NCI-H748 treated with DMSO at 0.1 percent for 48 hours (cell line): ENCODE measurements around the gene FUT9.

Experiments used
- DNase-seq: peaks from one replicate; lab custom pipeline; 2025; lab: John Stamatoyannopoulos, UW

Gene FUT9

DNA sequence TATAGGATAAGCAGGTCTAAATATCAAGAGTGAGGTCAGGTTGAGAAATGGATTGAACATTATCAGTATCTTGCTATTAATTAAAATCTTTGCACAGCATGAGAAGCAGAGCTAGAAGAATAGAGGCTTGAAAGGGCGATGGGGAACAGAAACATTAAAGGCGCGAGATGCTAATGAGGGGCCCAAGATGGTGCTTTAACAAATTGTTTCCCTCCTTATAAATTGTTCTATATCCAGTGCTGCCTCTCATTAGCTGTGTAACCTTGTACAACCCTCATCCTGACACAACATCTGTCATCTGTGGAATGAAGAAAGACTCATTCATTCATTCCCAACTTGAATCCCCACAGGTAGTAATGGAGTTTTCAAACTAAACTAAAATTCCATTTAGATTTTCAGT is 57.8 kb downstream of the FUT9 start:
- DNase-seq, result no peak

DNA sequence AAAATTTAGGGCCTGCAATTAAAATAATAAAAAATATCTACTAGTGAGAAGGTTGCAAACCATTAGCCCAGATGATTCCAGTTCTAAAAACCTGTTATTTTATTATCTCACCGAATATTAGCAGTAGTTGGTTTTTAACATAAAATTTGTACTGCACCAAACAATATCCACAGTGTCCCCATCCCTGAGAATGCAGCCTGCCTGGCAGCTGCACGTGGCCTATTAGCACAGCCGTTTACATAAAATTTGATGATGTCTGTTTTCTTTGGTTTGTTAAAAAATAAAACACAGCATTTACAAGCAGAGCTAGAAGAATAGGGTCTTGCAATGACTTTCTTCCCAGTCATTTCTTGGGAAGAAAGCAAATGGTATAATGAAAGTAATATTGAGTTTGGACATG is 58.2 kb downstream of the FUT9 start:
- DNase-seq, result no peak

DNA sequence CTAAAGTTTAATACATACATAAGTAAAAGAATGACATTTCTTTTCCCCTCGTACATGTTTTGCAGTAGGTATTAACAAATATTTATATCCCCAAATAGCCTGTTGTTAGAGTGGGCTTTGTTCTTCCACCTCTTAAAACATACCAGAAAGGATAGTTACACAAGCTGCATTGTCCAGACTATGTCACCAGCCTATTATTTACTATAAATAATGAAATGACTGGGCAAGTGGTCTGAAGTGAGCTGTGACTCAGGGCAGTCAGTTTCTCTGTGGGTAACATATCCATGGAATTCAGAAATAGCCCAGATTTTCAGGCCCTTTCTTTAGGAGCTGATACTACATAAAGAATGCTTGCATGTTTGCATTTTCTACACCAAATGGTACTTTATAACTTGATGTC is 60.1 kb downstream of the FUT9 start:
- DNase-seq, result peak; percentile 12

DNA sequence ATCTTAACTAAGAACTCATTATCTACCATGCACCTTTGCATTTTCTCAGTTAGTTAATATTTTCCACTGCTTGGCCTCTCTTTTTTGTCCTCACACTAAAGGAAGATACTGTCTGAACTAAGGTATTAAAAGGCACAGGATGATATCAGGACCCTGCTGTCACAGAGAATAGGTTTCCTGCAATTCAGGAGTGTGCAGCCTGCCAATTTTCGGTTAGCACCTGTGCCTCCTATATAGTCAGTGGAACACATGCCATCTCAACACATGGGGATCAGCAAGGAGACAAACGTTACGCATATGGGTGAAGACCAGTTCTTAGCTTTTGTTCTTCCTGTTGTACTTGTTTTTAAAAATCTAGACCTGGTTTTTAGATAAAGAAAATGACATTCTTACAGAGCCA is 71.0 kb downstream of the FUT9 start:
- no peak for DNase-seq

DNA sequence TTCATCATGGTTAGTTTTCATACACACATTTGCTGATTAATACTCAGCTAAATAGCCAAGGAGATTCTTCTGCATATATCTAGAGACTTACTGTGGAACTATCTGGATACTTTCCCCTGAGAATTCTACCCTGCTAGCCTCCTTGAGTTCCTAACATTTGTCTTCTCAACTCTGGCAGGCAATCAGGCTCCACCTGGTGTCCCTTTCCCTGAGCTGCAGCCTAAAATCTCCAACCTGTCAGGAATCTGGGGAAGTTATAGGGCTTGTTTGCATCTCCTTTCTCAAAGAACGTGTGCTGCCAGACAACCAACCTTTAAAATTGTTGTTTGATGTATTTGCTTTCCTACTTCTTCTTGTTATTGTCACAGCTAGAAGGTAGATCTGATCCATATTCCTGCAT is 73.4 kb downstream of the FUT9 start:
- peak; percentile 8 for DNase-seq

DNA sequence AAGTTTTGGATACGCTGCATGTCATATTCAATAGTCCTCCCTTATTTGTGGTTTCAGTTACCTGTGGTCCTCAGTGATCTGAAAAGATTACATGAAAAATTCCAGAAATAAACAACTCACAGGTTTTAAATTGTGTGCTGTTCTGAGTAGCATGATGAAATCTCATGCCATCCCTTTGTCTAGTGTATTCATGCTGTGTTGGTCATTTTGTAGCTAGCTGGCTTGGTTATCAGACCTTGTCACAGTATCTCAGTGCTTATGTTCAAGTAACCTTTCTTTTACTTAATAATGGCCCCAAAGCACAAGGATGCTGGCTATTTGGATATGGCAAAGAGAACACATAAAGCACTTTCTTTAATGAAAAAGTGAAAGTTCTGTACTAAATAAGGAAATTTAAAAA is 78.3 kb downstream of the FUT9 start:
- DNase-seq, result no peak

DNA sequence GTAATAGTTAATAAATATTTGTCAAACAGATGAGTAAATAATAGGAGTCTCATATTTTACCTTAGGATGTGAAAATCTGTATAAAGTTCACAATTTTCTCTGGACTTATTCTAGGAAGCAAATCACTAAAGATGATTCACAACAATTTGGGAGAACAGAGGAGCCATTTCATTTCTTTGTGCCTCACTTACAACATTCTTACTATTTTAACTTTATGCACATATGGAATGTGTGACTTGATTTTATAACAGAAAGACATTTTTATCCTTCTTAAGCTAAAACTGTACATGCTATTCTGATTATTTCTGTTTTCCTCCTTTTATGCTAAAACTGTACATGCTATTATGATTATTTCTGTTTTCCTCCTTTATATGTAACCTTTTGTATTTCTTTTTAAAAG is 83.3 kb downstream of the FUT9 start:
- no peak for DNase-seq

DNA sequence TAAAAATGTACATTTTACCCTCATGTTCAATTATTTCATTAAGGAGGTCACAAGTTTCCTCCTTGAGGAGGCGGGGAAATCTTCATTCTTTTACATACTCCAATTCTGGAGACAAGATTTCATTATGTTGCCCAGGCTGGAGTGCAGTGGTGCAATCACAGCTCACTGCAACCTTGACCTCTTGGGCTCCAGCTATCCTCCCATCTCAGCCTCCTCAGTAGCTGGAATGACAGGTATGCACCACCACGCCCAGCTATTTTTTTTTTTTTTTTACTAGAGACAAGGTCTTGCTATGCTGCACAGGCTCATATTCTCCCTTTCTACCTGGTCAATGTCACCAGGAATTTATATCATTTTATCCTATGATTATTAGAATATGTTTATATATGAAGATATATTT is 85.8 kb downstream of the FUT9 start:
- DNase-seq, result no peak

DNA sequence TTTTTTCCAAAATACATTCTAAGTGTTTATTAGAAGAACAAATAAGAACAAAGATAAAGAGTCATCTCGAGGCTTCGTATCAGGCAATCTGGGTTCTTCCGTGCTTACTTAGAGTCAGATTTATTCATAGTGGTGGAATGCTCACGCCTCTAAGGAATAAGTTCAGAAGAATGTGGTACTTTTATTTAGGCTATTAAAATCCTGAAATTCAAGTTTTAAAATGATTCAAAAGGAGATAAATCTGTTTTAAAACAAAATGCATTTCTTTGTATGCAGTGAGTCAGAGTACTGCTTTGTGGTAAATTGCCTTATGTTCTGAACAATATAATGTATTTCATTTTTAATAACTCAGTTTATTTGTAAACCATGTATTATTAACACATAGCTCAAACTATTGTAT is 89.1 kb downstream of the FUT9 start:
- DNase-seq, result no peak

DNA sequence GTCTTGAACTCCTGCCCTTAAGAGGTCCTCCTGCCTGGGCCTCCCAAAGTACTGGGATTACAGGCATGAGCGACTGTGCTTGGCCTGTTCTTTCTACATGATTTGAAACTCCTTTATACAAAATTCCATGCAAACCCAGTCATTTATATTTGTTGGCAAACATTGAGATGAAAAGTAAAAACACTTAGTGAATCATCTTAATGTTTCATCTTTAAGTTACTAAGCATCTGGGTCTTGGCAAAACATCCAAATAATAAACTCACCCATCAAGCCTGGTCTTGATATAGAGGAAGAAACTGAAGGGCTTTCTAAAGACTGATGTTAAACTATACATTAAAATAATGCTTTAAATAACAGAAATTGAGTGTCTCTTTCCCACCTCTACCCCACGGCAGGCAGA is 95.1 kb downstream of the FUT9 start:
- no peak for DNase-seq

DNA sequence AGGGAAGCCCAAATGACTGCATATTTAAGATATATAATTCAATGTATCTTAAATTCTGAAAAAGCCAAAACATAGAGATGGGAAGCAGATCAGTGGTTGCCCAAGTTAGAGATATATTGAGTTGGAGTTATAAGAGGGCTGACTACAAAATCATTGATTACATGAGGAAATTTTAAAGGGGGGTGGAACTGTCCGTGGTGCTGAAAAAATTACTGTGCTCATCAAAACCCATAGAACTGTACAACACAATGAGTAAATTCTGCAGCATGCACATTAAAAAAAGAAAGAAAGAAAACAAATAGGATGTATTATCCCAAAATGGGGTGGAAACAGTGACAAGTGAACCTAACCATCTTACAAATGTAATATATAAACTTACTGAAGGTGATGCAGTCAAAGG is 100.9 kb downstream of the FUT9 start:
- DNase-seq, result no peak

DNA sequence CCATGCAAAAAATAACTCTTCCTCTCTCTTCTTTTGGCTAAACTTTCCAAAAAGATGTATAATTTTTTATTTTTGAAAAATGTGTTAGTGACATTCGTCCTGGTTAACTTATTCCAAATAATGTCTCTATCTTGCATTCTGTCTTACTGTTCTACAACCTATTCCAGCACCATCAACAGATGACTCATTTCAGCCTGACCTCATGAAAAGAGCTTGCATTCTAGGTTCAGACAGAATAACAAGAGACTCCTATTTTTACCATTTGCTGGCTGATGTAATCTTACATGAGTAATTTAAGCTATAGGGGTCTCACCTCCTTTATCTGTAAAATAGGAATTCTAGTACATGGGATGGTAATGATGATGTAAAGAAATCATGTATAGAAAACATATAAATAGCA is 109.0 kb downstream of the FUT9 start:
- DNase-seq, result no peak

DNA sequence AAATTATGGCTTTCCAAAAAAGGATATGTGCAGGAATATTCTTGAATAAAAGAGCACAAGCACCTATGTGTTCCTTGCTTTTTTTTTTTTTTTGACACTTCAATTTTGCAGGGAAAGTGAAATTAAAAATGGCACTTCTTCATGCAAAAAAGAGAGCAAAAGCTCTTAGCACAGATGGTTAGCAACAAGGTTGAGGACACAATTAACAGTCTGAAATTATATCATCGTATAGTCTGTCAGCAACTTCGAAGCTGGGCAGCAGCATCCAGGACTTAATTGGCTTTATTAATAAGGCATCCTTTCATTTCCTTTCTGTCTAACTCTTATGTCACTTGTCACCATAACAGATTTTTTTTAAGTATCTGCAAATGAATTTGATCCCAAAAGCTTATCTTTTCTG is 122.6 kb downstream of the FUT9 start:
- no peak for DNase-seq

DNA sequence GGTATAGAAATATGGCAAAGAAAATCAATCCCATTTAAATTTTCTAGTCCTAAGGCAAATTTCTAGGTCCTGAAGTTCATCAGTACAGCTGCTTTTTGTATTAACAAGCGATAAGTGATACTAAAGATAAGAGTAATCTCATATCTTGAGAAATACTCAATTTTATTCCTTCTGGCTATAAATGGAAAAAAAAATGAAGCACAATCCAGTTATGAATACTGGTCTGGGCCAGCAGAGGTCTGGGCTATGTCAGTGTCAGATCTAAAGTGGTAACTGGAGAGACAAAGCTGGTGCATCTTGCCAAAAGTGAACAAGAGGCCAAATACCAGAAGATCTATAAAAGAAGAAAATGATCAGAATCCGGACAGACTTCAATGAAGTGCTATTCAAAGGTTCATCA is 126.4 kb downstream of the FUT9 start:
- no peak for DNase-seq

DNA sequence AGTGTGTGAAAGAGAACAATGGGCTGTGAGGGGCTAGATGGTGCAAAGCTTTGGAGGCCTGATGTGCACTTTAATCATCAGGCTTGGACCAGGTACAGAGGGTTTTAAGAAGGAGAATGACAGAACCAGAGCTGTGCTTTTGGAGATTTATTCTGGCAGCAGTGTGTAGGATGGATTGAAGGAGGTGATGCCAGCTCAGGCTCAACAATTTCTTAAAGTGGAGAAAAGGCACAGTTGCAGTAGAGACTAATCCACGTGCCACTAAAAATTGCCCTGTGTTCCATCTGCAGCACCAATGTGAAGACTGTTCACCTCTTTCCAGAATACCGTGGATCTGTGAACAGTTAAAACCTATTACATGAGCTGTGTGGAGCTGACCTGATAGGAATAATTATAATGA is 134.7 kb downstream of the FUT9 start:
- DNase-seq, result no peak

DNA sequence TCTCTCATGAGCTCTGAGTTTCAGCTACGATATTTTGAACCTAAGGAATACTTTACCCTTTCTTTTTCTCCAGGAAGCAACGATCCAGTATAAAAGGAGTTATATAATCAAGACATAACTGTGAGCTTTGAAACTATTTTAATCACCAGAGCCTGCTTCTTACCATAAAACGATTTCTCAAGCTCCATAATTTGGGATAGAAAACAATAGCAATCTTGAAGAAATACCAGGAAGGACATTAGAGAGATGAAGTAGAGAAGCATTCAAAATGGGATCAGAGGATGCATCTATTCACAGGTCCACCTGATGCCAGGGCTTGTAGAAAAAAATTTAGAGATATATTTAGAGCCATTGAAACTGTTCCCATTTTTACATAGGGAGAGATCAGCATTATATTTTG is 135.9 kb downstream of the FUT9 start:
- no peak for DNase-seq

DNA sequence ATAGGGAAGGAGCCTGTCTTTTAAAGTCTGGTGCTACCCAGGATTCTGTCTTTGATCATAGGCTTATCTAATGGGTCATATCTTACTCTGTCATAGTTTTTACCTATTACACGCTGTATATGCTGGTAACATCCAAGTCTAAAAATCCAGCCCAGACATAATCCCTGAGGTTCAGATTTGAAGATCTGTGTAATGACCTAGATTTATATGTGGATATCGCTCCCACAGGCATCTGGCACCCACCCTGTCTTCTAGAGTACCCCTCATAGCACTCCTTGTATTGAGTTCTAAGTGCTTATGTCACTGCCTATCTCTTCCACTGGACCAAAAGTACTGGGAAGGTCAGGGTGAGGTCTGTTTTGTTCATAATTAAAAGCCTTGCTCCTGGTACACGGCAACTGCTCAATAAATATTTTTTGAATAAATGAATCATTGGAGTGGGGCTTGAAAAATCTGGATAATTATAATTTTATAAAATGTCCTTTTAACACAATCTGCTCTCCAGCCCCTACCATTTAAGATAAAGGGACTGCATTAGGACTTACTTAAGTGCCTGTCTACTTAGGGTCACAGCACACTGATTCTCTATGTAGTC is 136.4 kb downstream of the FUT9 start:
- no peak for DNase-seq

DNA sequence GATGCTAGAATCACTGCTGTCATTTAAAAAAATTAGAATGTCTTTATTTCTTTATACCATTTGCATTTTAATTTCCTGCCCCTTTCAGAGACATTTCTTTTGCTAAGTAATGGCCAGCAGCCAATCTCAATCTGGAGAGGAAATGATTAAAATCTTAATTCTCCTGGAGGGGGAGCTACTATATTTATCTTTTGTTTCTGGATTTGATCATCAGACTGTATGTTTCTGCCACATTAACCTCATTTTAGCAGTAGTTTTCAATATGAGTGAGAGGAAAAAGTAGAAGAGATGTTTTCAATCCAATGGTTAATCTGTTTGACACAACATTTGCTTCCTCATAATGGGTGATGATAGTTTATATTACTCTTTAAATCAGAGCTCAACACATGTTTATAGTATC is 138.0 kb downstream of the FUT9 start:
- no peak for DNase-seq

DNA sequence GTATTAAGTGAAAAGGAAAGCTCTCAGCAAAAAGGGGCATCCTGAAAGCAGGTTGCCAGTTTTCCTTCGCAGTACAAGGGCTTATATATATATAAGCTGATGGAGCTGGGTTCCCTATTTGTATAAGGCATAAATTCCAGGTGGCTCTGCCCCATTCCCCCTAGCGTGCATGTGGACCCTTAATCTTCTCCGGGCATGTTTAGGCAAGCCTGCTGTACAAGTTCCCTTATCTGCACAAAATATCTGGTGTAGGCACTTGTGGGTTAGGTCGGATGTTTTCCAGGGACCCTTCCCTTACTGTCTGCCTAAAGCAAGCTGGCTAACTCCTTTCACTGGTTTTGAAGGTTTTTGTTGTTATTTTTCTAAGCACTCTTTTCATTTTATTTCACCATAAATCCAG is 140.7 kb downstream of the FUT9 start:
- DNase-seq, result no peak

DNA sequence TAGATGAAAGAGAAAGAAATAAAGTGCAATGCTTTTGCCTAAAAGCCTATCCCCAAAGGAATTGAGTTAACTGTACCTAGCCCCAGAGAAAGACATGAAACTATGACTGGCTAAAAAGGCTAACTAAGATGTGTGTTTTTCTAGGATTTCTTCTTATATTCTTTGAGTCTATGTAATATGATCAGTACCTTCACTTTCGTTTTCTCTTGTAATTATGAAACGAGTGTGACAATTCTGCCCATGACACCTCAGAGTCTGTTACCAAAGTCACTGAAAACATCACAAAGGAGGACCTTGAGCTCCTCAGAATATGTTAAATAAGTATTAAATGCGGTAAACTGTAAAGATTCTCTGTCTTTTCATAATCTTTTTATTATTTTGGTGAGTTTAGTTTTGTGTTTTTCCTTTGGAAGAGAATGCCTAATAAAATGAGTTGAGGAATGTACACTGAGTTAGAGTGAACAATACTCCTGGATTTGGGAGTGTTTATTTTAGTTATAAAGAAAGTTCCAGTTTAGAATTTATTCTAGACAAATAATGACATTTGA is 141.3 kb downstream of the FUT9 start:
- no peak for DNase-seq

DNA sequence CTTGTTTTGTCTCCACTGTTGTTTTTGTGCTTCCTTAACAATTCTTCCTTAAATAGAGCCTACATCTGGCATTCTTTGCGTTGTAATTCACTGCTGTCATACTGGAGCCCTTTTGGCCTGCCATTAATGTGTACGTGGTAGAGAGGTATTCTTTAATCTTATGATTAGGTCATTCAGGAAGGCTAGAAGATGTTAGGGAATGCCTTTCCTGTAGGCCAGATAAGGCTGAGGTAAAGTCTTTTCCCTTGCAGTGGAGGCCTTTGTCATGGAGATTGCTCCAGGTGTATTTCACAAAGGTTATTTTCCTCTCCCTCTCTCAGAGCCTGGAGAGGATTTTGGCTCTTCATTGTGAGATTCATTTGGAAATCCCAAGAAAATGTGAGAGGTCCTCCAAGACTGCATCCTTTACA is 146.9 kb downstream of the FUT9 start:
- no peak for DNase-seq

DNA sequence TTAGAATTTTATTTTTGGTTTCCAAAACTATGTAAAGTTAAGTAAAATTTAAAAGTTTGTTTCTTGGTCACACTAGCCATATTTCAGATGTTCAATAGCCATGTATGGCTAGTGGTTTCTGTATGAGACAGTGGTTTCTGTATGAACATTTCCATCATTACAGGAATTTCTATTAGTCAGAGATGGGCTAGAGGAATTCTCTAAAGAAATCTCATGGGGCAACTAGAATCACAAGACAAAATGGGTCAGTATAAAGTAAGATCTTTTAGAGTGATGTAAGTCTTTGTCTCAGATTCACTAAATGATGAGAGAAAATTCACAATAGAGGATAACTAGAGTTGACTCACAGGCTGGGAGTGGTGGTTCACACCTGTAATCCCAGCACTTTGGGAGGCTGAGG is 149.0 kb downstream of the FUT9 start:
- DNase-seq, result no peak

DNA sequence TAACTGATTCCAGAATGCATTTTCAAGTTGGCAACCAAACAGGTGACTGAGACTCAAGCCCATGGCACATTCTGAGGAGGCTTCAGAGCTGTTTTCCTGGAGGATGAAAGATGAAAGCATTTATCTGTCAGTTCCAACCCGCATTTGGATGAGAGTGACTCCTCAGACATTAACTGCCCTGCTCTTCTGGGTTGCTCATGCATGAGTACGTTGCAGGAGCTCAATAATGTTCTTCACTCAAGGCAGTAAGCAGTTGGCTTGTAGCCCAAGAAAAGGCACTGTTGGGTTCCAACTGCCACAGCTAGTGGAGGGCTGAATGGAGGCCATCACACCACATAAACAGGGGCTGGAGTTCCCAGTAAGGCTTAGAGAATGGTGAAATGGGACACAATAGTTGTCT is 155.3 kb downstream of the FUT9 start:
- DNase-seq, result no peak

DNA sequence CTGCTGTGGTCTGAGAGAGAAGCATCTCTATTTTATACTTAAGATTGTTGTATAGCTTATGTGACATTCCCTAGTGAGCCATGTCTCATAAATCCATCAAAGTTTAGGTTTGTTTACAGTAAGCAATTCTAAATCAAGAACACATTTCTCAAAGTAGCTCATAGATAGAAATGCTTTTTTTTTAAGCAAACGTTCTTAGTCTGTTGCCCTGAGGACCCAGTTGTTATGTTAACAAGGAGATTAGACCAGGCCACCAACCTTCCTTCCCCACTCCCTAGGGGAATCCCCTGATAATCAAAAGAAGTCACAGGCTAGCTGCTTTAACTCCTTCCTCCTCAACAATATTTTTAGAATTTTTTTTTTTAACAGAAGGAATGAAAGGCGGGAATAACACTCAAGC is 169.0 kb downstream of the FUT9 start:
- DNase-seq, result no peak

DNA sequence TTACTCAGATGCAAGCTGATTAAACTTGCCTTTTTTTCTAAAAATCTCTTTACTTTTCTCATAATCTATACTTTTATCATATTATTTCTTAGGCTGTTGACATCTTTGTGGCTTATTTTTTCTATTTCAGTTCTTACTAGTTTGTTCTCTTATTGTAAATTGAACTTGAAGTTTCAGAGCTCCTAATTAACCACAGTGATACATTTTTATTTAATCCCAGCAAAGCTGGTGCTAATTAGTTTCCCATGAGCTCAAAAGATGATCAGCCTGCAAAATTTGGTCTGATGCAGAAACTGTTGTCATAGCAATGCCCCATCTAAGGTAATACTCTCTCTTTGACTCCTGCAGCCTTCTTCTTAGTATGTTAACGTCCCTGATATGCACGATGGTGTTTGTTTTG is 170.3 kb downstream of the FUT9 start:
- no peak for DNase-seq
